HG02571 (cell line): ENCODE results near the gene RAD54L.
A peak's percentile ranks its signal among the peaks of the same experiment; 100 is the strongest.
"Not testable (repeated sequence)": the region's sequence is repeated elsewhere in the genome, so short reads cannot be mapped to it uniquely, and the experiment has no call there.

ENCODE experiments used
- ATAC-seq: cut with Tn5 transposase; IDR thresholded peaks from one replicate; pipeline ENCODE4 v1.9.1; 2021; ENCODE audit warnings: mild to moderate bottlenecking, moderate library complexity; ENCODE audit not compliant: unreplicated experiment

Gene RAD54L

DNA sequence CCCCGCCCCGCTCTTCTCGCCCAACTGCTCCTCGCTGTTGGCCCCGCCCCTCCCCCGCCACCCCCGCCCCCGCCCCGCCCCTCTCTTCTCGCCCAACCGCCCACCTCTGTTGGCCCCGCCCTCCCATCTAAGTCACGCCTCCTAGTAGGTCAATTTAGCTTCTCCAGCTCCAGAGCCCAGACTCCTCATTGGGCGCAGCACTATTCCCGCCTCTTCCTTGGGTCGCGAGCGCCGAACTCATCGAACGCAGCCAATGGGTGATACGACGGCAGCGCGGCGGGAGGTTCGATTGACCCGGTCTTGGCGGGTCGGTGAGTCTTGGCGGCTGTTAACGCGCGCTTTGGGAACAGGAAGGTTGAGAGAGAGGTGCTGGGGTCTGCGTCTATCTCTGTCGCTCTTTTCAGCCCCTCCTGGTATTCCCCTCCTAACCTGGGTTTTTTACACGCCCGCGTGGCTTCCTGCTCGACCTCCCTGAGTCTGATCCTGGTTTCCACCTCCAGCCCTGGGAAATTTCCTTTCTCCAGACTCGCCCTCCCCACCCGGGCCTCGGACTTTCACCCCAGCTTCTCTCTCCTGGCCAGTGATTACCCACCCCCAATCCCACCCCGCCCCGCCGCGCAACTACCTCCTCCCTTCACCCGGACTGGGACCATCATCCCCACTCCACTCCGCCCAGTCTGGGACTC is at the start of gene RAD54L:
TSS of gene RAD54L (plus strand) at position 328 of the 686 bp plus-strand sequence. CDS start 643 bp downstream, outside the sequence.
- peak; percentile 86 for ATAC-seq

DNA sequence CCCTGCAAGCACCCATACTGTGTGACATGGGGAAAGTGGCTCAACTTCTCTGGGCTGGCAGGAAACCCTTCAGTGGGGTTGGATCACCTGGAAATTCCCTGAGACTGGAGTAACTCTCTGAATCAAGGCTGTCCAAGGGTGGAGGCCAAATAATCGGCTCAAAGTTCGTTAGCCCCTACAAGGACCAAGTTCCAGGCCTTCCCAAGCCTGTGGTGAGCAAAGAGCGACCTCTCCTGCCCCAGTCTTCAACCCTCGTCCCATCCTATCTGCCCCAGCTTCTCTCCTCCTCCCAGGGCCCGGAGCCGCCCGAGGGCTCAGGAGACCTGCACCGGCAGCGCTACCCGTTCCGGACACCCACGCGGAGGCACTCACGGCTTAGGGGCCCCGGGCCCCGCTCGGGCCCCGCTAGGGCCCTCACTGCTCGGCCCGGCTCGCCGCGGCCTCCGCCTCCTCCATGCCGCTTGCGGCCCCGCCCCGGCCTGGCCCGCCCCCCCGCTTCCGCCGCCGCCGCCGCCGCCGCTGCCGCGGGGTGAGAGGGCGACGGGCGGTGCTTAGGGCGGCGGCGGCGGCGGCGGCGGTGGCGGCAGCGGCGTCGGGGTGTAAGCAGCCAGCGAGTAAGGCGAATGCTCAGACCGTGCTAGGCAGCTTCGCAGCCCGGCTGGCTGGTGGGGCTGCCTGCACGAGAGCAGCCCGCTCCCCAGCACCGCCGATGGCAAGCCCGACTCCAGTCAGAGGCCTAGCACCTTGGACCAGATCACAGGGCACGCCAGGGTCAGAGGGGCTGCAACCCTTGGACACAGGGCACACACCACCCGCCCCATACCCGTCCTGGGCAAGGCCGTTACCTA is 49.4 kb upstream of the RAD54L start, which contains the start of gene POMGNT1:
TSS of gene POMGNT1 (minus strand) at position 471 of the 848 bp plus-strand sequence. CDS start 613 bp downstream, outside the sequence.
- peak; percentile 80 for ATAC-seq

DNA sequence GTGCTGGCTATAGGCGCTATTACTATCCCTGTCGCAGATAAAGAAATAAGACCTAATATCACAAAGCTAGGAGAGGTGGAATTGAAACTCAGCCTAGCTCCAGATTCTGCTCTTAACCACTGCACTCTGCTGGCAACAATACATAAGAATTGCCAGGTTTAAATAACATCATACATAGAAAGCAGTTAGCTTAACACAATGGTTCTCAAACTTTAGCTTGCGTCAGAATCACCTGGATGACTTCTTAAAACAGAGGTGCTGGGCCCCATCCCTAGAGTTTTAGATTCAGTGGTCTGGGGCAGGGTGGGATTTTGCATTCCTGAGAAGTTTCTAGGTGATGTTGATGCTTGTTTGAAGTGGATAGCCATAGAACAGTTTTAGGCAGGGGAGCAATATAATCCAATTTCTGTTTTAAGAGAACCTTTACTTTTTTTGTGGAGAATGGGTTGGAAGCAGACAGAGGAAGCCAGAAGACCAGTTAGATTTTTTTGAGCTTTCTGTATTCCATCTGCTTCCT is 48.3 kb upstream of the RAD54L start:
- no peak for ATAC-seq

DNA sequence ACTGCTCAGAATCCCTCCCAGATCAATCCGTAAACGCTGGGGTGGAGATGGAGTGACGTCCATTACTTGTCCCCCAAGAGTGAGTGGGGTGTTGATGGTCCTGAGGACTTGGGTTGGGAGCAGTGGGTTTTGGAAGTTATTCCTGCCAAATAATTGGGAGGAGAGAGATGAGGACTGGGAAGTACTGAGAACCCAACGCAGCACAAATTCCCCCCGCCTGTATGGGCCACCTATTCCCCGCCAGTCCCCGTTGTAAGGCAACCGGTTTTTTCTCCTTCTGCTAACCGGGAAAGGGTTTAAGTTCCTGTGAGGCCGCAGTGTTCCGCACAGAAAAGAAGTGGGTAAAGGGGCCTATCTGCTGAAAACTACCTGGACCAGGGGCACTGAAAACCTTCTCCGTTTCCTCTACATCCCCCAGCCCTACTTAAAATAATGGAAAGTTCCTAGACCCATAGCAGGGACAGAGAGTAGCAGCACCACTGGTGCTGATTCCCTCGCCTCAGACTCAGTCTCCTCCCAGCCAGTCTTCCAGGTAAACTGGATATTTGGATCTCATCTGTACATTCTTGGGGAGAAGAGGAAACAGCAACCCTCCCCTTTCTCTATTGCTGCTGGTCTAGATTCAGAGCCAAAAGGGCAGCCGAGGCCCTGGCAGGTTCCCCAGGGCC is 43.7 kb upstream of the RAD54L start:
- no peak for ATAC-seq

DNA sequence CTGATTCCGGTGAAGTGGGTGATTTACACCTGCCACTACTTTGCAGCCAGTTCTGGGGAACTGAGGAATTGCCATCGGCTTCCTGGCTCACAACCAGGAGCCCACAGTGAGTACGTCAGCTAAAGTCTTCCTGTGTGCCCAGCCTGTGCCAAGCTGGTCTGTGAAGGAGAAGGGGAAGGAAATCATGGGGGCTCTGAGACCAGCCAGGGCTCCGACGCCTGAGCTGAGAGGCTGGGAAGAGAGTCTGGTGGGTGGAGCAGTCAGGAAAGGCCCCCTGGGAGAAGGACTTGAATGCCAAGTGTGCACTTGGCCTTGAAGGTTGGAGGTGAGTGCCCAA is 43.2 kb upstream of the RAD54L start:
- no peak for ATAC-seq

DNA sequence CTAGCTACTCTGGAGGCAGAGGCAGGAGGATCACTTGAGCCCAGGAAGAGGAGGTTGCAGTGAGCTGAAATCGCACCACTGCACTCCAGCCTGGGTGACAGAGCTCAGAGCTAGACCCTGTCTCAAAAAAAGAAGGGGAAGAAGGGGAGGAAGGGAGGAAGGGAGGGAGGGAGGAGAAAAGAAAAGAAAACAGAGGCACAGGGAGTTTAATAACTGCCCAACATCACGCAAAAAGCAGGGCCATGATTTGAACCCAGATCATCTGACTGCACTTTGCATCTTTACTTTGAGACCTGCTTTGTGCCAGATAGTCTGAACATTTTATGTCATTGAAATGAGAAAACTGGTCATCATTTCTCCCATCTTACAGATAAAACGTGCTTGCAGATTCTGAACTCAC is 42.4 kb upstream of the RAD54L start:
- no peak for ATAC-seq

DNA sequence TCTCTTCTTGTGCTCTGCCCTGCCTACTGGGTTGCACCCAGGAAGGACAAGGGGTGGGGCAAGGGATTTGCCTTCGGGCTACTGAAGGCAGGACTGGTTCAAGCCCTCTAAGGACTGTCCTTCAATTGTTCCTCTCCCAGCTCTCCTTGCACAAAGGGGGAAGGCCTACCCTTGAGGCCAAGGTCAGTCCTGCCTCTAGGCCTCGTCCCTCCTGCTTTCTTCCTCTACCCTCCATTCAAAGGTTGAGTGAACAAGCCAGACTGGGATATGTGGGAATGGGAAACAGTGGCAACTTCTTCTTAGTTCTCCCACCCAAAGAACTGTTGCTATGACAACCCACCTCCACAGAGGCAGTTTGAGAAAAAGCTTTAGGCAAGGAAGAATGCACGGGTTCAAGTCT is 41.8 kb upstream of the RAD54L start:
- ATAC-seq: no peak

DNA sequence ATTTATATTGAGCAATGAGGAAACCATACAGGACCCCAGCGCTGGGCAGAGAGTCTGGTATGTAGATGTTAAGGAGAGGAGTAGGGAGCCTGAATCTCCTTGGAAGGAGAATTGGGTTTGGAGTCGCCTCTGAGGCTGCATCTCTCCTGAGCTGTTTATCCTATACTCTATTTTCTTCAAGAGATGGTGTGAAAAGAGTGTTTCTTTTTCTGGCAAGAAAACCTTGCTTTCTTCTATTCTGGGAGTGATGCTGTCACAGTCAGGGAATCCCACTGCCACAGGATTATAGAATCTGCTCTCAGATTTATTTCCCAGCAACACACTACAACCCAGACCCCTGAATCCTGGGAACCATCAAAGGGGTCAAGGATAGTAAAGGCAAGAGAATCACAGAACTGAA is 41.2 kb upstream of the RAD54L start:
- ATAC-seq: no peak

DNA sequence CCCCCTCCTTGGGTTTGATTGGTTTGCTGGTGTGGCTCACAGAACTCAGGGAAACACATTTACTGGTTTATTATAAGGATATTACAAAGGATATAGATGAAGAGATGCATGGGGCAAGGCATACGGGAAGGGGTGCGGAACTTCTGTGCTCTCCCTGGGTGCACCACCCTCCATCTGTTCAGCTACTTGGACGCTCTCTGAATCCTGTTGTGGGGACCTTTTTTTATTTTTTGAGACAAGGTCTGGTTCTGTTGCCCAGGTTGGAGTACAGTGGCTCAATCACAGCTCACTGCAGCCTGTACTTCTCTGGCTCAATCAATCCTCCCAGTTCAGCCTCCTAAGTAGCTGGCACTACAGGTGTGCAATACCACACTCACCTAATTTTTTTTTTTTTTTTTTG is 37.0 kb upstream of the RAD54L start:
- ATAC-seq: no peak

DNA sequence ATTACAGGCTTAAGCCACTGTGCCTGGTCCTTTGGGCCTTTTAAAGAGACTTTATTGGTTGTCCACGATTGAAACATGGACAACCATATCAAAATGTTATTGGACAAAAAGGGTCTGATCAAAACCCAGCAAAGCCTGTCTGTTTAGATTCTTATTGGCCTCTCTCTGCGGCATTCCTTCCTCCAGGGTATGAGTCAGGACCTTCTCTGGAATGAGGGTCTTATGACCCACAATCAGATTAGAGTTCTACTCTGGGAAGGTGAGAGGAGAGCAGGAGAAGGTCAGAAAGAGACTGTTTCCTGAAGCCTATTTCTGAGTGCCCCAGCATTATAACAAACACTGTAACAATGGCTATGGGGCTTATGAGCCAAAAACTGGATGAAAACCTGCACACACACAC is 36.5 kb upstream of the RAD54L start:
- no peak for ATAC-seq

DNA sequence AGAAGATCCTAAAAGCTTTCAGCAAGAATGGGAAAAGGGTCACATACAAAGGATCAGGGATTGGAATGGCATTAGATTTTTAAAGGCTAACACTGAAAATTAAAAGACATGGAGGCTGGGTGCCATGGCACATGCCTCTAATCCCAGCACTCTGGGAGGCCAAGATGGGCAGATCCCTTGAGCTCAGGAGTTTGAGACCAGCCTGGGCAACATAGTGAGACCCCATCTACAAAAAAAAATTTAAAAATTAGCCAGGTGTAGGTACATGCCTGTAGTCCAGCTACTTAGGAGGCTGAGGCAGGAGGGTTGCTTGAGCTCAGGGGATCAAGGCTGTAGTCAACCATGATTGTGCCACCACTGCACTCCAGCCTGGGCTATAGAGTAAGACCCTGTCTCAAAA is 32.1 kb upstream of the RAD54L start:
- ATAC-seq: no peak

DNA sequence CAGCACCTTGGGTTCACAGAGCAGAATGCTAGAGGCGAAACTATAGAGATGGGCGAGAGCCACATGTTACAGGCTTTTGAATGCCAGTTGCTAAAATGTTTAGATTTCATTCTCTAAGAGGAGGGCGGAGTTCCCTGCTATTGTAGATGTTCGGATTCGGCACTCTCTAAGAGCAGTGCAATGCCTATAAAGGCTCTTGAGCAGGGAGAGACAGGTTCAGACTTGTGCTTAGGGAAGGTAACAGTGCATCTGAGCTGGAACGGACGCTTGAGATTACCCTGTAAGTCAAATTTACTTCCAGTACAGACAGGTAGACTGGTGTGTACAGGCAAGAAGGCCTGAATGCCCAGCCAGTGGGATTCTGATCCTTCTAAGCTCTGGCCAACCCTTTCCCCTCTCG is 29.1 kb upstream of the RAD54L start:
- no peak for ATAC-seq

DNA sequence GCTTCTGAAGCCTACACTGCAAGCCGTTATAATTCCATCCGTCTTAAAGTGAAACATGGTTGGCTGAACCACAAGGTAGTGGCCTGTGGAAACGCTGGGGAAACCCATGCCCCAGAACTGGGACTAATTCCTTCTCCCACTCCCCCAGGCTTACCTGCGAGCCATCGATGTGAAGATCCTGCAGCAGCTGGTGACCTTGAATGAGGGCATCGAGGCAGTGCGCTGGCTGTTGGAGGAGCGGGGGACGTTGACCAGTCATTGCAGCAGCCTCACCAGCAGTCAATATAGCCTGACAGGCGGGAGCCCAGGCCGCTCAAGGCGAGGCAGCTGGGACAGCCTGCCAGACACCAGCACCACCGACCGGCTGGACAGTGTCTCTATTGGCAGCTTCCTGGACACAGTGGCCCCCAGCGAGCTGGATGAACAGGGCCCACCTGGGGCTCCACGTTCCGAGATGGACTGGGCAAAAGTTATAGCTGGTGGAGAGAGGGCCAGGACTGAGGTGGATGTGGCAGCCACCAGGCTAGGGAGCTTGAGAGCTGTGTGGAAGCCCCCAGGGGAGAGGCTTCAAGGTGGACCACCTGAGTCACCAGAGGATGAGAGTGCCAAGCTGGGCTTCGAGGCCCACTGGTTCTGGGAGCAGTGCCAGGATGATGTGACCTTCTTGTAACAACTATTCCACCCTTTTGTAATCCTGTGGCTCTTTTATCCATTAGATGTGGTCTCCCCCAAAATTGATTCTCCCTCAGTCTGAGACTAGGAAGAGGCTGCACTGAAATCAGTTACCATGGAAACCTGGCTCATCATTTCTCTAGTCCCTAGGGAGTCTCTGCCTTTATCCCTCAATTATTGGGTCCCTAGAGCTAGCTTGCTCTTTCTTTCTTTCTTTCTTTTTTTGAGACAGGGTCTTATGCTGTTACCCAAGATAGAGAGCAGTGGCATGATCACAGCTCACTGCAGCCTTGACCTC is 27.7 kb upstream of the RAD54L start:
- no peak for ATAC-seq

DNA sequence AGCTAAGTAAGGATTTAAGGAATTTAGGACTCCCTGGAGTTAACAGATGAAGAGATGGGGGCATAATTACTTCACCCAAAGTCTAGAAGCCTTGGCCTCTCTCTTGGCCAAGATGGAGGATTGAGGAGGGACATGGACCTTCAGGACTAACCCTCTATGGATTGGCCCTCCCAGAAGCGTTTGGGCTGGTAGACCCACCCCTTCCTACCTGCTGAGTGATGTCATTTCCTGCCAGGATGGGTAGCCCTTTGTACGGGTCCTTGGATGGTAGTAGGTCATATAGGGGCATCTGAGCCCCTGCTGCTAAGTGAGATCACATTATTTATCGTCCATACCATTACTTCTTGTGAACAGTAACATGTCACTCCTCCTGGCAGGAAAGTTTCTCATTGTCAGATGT is 26.8 kb upstream of the RAD54L start:
- no peak for ATAC-seq

DNA sequence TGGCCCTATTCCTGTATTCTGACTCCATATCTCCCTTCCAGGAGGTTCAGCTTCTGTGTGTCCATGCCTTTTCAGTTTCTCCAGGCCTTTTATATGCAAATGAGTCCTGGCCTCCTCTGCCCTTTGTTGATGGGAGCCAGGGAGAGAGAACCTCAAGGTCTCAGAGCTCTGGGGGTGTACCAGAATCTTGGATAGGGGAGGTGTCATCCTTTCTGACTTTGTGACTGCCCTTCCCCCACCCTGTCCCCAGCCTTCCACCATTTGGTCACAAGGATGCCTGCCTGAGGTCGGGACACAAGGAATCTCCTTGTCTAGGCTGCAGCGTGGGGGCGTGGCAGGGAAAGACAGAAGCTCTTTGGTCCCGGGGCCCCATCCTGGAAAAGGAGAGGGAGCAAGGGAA is 25.8 kb upstream of the RAD54L start:
- ATAC-seq: no peak

DNA sequence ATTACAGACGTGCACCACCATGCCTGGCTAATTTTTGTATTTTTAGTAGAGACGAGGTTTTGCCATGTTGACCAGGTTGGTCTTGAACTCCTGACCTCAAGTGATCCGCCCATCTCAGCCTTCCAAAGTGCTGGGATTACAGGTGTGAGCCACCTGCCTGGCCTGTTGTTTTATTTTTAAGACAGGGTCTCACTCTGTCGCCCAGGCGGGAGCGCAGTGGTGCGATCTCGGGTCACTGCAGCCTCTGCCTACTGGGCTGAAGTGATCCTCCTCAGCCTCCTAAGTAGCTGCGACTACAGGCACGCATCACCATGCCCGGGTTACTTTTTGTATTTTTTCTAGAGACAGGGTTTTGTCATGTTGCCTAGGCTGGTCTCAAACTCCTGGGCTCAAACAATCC is 24.5 kb upstream of the RAD54L start:
- ATAC-seq: not testable (repeated sequence)

DNA sequence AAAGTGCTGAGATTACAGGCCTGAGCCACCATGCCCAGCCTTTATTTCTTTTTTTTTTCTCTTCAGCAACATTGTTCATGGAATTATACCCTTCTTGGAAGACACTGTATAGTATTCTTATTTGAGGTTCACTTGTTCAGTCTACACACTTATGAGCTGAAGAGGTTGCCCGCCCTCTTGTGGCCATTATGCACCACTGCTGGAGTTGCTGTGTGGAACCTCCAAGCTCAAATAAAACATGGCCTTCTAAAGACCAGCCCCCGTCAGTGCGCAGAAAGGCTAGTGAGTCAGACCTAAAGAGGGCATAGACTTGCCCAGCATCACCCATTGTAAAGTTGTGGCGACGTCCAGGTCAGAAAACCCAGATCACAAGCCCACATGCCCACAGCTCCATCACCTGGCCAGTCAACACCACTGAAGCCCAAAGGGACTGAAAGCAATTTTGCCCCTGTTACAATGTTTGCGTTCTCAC is 24.1 kb upstream of the RAD54L start:
- ATAC-seq: peak; percentile 69

DNA sequence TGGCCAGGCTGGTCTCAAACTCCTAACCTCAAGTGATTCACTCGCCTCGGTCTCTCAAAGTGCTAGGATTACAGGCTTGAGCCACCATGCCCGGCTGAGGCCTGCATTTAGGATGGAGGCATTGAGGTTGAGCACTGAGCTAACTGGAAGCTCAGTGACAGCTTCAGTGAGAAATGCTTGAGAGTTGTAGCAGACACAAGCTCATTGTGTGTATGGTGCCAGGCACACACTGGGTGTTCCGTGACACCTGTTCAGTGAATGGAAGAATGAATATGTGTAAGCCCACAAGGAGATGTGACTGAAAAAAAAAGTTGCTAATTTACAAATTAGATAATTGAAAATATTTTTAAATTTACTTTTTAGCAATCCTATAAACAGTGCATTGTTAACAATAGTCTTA is 22.6 kb upstream of the RAD54L start:
- ATAC-seq: no peak

DNA sequence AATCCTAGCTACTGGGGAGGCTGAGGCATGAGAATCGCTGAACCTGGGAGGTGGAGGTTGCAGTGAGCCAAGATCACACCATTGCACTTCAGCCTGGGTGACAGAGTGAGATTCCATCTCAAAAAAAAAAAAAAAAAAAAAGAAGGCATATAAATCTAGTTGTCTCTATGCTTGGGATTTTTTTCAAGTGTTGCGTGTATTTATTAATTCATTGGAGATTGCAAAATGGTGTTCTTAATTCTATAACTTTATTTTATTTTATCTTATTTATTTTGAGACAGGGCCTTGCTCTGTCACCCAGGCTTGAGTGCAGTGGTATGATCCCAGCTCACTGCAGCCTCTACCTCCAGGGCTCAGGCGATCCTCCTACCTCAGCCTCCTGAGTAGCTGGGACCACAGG is 16.3 kb upstream of the RAD54L start:
- not testable (repeated sequence) for ATAC-seq

DNA sequence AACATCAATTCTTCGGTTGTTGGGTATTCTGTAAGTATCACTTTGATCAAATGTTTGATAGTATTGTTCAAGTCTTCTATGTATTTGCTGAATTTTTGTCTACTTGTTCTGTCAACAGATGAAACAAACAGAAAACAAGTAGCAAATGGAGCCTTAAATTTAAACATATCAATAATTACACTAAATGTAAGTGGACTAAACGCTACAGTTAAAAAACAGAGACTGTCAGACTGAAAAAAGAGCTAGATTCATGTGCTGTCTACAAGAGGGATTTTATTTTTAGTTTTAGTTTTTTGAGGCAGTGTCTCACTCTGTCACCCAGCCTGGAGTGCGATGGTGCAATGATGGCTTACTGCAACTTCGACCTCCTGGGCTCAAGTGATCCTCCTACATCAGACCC is 10.7 kb upstream of the RAD54L start:
- ATAC-seq: no peak
